ENCODE measurements around the gene GFOD1.

DNA sequence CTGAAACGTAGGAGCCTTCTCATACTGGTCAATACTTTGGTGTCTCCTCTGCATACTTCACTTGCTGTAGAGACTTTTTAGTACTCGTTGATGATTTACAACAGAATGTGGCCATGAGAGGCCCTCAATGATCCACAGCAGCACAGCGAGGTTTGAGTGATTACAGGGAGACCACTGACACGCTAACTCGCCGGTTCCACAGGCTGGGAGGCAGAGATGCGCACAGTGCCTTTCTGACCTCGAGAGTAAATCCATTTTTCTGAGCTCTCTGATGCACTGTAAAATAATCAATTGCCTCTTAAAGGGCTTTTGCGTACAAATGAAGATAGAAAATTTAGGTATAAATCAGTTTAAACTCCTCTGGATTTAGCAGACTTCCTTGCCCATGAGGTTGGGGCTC, 102.9 kb downstream of the GFOD1 start:
- TF ChIP-seq, protein P1, sequence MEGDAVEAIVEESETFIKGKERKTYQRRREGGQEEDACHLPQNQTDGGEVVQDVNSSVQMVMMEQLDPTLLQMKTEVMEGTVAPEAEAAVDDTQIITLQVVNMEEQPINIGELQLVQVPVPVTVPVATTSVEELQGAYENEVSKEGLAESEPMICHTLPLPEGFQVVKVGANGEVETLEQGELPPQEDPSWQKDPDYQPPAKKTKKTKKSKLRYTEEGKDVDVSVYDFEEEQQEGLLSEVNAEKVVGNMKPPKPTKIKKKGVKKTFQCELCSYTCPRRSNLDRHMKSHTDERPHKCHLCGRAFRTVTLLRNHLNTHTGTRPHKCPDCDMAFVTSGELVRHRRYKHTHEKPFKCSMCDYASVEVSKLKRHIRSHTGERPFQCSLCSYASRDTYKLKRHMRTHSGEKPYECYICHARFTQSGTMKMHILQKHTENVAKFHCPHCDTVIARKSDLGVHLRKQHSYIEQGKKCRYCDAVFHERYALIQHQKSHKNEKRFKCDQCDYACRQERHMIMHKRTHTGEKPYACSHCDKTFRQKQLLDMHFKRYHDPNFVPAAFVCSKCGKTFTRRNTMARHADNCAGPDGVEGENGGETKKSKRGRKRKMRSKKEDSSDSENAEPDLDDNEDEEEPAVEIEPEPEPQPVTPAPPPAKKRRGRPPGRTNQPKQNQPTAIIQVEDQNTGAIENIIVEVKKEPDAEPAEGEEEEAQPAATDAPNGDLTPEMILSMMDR (IDR thresholded peaks at IDR 0.05), result no peak
- TF ChIP-seq POLR2A (IDR thresholded peaks at IDR 0.05) (no peak), EP300 (IDR thresholded peaks at IDR 0.05) (no peak), POLR2AphosphoS5 (IDR thresholded peaks at IDR 0.05) (no peak)

Data from sigmoid colon (tissue), 4 donors.